GM21390 (cell line): ENCODE measurements around the gene MEAF6.
"Not testable (repeated sequence)": the region's sequence is repeated elsewhere in the genome, so short reads cannot be mapped to it uniquely, and the experiment has no call there.

Experiments
- ATAC-seq: cut with Tn5 transposase; IDR thresholded peaks from one replicate; pipeline ENCODE4 v1.9.1; 2021; ENCODE audit not compliant: unreplicated experiment

MEAF6 gene

DNA sequence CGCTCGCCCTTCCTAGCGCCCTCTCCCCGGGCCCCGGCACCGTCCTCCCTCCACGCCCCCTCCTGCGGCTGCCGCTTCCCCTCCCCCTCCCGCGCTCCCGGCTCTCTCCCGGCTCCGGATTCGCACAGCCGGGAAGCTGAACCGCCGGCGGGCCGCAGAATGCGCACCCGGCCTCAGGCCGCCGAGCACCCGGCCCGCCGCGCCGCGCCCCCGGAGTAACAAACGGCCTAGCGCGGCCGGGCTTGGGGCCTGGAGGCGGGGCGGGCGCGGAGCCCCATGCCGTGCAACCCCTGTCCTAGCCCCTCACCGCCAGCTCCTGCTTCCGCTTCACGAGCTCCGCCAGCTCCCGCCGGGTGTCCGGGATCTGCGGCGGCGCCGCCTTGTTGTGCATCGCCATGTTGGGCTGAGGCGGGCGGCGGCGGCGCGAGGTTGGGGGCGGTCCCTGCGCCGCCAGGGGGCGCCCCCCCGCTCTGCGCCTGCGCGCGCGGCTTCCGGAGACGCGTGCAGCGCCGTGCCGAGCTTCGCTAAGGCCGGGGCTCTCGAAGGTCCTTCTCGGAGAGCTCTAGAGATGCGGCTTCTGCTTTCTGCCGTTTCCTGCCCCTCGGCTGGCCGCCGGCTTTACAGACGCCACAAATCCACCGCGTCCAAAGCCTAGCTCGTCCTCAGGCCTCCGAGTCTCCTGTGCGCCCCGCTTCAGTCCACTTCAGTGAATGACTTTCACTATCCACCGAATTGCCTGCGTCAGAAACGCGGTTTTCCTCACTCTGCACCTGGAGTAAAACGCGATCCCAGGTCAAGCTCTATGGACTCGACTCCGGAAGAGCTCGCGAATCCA is at the start of gene MEAF6:
TSS of gene MEAF6 (minus strand) at position 417 of the 835 bp plus-strand sequence. CDS start at position 397, 20 bp downstream.
- peak; percentile 95 for ATAC-seq

DNA sequence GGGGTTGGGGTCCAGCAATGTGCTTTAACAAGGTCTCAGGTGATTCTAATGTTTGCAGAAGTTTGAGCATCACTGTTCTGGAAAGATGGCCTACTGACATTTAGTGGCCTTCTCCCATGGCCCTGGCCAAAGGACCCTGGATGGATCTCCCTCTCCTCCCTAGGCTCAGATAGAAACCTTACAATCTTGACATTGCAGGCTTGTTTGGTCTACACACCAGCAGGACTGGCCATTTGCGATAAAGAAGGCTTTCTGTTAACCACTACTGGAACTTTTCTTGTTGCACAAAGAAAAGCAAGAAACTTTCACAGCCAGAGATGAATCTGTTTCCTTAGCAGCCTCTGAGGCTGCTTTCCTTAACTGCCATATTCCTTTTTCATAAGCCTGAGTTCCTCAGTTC is 48.4 kb upstream of the MEAF6 start:
- ATAC-seq = no peak

DNA sequence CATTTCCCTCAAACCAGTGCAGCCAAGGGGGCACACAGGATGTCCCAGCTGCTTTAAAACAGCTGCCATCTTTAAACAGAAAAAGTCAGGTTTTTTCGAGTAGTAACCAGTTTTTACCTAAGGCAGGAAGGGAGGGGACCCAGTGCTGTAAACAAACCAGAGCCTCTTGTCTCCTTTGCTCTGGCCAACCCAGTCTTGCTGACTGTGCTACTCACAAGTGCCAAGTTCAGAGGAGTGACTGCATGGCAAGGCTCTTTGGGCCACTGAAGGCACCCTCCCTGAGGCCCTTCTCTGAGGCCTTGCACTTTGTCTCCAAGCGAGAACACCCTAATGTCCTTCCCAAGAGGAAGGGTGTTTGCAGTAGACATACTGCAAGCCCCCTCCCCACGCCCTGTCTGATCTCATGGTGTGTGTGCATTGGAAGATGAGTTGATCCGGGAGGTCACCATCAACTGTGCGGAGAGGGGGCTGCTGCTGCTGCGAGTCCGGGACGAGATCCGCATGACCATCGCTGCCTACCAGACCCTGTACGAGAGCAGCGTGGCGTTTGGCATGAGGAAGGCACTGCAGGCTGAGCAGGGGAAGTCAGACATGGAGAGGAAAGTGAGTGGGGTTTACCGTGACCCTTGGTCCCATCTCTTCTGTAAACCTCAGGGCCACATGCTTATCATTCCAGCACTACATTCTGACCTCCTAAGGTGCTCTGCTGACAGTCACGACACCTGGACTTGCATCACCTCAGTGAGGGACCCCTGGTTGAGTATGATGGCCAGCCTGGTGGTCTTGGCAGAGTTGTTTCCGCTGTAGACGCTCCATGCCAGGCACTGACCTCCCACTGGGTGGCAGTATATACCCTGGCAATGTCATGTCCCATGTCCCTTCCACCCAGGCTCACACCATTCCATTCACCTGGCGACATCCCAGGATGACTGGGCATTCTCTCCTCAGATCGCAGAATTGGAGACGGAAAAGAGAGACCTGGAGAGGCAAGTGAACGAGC is 46.9 kb upstream of the MEAF6 start:
- no peak for ATAC-seq

DNA sequence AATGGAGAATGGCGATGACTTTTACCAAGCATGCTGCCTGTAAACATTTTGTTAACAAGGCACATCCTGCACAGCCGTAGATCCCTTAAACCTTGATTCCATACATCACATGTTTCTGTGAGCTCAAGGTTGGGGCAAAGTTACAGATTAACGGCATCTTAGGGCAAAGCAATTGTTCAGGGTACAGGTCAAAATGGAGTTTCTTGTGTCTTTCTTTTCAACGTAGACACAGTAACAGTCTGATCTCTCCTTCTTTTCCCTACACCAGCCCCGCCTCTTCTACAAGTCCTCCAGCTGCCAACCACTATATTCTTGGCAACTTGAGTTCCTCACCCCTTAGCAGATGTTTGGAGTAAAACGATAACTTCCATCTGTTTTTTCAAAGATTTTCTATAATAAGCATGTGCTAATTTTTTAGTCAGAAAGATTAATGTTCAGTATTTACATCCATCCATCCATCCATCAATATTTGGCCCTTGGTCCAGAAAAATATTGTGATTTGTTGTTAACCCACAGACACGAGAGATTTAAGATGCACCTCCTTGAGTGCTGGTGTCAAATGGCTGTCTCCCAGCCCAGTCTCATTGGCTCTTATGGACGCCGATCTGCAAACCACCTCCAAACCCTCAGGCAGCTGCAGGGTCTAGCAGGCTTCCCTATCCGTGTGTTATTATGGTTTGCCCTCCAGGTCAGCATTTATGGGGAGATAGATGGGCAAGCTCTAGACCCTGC is 46.0 kb upstream of the MEAF6 start:
- no peak for ATAC-seq

DNA sequence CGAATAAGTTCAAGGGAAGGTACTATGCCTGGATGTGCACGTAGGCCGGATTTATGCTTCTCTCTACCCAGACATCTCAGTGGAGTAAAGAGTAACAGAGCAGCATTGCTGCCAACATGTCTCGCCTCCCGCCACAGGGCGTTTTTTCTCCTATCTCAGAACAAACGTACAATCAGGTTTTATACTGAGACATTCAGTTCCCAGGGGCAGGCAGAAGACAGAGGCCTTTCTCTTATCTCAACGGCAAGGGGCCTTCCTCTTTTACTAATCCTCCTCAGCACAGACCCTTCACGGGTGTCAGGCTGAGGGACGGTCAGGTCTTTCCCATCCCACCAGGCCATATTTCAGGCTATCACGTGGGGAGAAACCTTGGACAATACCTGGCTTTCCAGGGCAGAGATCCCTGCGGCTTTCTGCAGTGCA is 45.4 kb upstream of the MEAF6 start:
- ATAC-seq = not testable (repeated sequence)

DNA sequence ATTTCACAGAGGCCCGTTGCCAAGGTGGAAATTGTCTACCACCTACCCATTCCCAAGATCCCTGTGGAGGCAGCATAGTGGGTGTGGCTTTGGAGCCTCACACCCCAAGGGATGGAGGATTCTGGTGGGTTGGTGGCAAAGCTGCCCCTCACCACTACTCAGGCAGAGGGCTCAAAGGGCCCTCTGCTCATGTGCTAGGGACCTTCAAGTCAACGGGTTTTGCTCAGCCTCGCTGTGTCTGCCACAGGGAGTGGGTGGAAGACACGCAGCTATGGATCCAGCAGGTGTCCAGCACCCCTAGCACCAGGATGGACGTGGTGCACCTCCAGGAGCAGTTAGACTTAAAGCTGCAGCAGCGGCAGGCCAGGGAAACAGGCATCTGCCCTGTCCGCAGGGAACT is 44.5 kb upstream of the MEAF6 start:
- no peak for ATAC-seq

DNA sequence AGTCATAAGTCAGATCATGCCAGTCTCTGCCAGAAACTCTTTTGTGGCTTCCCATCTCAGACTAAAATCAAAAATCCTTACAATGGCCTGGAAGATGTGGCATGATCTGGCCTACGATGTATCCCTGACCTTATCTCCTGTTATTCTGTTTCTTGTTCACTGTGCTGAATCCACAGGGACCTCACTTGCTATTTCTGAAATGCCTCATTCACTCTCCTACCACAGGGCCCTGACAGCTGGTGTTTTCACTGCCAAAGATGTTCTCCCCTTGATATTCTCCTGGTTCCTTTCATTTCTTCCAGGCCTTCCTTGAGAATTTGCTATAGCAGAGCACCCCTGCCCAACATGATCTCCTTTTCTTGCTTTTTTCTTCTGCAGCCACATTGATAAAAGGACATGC is 43.8 kb upstream of the MEAF6 start:
- no peak for ATAC-seq

DNA sequence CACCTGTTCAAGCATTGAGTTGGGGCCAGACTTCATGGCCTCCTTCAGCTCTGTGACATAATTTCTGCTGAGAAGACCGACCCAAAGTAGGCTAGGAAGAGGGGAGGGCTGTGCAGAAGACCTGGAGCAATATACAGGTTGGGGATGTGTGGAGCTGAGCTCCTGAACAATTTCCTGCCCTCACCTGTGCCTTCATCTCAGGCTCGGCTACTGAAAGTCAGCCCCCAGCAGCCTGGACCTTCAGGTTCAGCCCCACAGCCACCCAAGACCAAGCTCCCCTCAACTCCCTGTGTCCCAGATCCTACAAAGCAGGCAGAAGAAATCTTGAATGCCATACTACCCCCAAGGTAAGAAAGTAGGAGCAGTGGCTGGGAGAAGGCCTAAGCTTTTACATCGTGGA is 42.8 kb upstream of the MEAF6 start:
- no peak for ATAC-seq

DNA sequence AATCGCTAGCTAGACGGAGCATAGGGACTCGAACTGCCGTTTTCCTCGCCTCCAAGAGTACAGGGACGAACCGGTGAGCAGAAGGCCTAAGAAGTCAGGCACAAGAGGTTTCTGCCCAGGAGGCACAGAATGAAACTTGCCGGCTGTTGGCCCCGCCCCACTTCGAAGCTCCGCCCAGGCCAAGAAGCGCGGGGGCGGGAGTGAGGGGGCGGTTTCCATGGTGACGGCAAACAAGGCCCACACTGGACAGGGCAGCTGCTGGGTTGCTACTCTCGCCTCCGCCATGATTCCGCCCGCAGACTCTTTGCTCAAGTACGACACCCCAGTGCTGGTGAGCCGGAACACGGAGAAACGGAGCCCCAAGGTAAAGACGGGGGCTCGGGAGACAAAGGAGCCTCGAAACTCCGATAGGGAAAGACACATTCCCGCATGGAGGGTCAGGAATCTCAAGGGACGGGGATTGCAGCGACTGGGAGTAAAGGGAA is 42.2 kb upstream of the MEAF6 start, which contains the start of gene DNALI1:
TSS of gene DNALI1 (plus strand) at position 229 of the 485 bp plus-strand sequence. CDS start at position 284, 55 bp downstream.
- ATAC-seq = no peak

DNA sequence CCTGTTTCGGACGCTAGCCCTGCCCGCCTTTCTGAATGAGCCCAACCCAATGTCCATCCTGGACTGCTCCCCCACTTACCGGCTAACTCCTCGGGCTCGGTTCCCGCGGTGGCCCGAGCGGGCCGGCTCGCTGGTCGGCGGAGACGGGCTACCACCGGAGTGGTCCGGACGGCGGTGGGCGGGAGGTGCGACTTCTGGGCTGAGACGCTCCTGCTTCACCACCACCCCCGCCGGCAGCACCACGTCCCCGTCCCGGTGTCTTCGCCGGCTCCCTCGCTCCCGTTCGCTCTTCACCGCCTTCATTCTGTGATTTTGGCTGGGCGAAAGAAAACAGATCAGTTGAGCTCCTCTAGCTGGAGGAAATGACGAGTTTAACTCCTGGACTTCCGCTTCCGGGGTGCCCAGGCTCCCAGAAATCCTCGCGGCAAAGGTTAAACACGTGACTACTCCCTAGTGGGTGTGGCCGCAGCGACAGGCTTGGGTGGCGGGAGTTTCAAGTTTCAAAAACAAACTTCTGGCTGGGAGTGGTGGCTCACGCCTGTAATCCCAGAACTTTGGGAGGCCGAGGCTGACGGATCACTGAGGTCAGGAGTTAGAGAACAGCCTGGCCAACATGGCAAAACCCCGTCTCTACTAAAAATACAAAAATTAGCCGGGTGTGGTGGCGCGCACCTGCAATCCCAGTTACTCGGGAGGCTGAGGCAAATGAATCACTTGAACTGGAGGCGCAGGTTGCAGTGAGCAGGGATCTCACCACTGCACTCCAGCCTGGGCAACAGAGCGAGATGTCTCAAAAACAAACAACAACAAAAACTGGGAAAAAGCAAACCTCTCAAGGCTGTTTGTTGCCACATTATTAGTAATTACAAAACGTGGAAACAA is 39.6 kb upstream of the MEAF6 start, which contains the start of gene SNIP1:
TSS of gene SNIP1 (minus strand) at position 367 of the 882 bp plus-strand sequence. CDS start at position 303, 64 bp downstream.
- ATAC-seq = peak; percentile 90

DNA sequence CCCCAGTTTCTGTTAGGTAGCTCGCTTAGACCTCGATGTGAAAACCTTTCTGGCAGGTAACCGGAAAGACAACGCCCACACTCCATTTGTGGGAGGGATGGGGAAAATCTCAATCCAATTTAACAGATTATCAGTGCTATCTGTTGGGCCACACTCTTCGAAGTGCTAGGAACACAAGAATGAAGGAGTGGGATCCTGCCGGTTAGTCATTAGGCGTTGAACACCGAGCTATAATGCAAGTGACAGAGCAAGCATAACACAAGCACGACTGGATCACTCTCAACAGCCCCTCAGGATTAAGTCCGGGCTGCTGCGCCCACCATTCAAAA is 39.0 kb upstream of the MEAF6 start:
- no peak for ATAC-seq

DNA sequence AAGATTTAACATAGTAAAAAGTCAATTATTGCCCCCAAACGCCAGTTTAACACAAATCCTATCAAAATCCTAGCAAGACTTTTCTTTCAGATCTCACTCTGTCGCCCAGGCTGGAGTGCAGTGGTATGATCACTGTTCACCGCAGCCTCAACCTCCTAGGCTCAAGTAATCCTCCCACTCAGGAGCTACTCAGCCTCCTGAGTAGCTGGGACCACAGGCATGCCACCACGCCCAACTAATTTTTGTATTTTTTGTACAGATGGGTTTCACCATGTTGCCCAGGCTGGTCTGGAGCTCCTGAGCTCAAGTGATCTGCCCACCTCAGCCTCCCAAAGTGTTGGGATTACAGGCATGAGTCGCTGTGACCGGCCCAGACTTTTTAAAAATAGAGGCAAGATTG is 34.8 kb upstream of the MEAF6 start:
- no peak for ATAC-seq

DNA sequence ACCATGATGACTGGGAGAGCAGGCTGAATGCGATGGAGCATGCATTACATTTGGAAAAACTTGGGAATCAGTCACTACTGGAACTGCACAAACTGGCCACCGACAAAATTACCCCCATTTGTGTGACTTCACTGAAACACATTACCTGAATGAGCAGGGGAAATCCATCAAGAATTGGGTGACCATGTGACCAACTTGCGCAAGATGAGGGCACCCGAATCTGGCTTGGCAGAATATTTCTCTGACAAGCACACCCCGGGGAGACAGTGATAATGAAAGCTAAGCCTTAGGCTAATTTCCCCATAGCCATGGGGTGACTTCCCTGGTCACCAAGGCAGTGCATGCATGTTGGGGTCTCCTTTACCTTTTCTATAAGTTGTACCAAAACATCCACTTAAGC is 30.5 kb upstream of the MEAF6 start:
- ATAC-seq = no peak

DNA sequence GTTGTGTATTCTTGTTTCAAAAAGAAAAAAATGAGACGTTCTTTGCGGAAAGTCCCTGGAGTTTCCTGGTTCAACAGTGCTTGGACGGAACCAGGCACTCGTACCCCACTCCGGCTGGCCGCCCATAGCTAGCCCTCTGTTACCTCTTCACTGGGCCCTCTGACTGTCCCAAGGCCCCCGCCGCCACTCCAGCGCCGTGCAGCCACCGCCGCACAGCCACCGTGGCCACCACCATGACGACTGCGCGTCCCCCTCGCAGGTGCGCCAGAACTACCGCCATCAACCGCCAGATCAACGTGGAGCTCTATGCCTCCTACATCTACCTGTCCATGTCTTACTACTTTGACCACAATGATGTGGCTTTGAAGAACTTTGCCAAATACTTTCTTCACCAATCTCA is 30.0 kb upstream of the MEAF6 start:
- ATAC-seq = no peak

DNA sequence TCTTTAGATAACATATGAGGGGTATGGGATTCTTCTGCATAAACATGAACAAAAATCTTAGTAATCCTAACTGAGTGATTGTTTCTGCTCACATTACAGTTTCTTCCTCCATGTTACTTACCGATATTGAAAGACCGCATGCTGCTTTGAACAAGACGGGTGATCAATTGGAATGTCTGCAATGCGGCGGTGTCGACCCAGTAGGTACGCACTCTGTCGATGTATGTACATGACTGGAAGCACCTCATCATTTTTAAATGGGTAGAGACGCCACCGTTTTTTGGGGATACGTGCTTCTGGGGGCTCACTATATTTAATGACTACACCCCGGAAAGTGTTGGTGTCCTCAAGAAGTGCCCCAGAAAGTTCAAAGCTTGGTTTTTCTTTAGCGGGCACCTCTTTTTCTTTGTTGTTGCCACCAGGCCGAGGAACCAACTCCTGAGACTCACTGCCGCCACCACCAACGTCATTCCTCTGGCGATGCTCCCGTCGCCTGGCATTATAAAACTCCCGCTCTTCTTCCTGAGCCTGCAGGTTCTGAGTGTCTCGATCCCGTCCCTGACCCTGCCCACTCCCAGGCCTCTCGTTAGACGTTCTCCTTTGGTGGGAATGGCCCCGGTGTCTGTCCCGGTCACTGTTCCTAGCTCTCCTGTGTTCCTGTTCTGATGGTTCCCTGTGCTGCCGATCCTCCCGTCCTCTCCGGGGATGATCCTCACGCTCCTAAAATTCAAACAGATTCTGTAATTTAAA is 25.6 kb upstream of the MEAF6 start:
- ATAC-seq = no peak

DNA sequence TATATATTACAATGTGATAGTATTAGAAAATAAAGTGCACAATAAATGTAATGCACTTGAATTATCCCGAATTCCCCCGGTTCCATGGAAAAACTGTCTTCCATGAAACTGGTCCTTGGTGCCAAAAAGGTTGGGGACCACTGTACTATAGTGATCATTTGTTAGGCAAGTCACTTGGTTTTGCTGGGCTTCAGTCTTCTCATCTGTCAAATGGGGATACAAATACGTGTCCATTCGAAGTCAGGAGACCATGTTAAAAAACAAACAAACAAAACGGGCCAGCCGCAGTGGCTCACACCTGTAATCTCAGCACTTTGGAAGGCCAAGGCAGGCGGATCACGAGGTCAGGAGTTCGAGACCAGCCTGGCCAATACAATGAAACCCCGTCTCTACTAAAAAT is 24.6 kb upstream of the MEAF6 start:
- not testable (repeated sequence) for ATAC-seq

DNA sequence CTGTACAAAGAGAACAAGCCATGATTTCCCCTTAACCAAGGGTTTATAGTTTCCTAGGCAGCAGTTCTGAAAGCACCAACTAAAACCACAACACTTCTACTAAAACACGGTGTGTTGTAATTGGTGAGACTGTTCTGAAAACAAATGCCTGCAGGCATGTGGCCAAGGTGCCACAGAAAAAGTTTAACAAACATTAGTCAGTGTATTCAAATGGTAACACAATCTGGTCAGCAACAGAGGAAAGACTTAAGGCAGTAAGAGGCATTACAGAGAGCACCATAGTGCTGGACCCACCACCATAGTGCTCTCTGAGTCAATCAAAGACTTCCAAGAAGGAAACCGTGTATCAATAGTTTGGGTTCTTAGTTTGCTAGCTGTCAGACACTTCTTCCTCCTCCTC is 22.8 kb upstream of the MEAF6 start:
- no peak for ATAC-seq

DNA sequence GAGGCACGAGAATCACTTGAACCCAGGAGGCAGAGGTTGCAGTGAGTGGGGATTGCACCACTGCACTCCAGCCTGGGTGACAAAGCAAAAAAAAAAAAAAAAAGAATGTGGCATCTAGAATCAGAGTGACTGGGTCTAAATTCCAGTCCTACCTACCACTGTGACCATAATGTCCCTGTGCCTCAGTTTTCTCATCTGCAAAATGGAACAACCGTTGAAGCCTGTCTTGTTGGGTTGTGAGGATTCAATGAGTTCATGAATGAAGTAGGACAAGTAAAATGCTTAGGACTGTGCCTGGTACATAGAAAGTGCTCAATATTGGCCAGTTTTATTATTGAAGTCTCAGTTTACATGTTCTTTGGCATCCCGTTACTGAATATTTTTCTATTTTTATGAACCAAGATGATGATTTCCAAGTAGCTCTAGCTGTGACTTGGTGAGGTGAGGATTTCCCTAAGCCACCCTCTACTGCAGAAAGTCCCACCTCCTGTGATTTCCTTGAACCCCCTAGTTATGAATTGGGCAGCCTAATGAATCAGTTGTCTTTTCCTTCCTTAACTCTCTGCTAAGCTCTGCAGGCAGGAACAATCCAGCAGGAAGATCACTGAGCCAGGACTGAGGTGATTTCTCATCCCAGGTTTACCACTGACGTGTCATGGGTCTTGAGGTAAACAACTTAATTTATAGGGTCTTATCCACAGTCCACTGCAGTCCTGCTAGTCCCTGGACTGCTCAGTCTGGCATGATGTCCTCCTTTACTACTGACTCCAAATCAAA is 18.9 kb upstream of the MEAF6 start:
- no peak for ATAC-seq
